HG02981 (cell line): ENCODE data around the gene PDE4C.

Experiments used
- ATAC-seq: cut with Tn5 transposase; IDR thresholded peaks from one replicate; pipeline ENCODE4 v1.9.1; 2021; ENCODE audit warnings: mild to moderate bottlenecking, moderate library complexity; ENCODE audit not compliant: unreplicated experiment

Gene PDE4C

GRCh38 chr19:18225702-18226468 lies at the start of gene PDE4C:
Gene PDE4C, minus strand, starts transcription at chr19:18226438. Its CDS starts 23 bp downstream, at chr19:18226415.
- ATAC-seq: no peak

DNA sequence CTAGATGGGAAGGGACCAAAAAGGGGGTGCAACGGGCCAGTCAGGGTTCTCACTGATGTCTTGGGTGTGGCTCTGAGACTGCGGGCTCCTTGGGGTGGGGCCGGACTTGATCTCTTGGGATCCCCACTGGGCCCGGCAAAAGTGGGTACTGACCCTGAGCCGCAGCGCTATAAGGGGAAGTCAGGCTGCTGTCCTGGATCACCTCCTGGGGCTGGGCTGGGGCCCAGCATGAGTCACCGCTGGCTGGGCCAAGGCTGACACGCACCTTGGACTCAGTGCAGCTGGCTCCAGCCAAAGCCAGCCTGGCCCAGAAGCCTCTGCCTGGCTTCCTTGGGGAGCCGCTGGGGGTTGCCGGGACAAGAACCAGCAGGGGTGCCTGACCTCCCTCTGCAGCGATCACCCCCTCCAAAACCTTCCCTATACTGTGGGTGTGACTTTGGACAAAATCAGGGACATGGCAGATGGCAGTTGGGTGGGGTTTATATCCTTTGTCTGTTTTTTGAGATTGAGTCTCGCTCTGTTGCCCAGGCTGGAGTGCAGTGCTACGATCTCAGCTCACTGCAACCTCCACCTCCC lies 48.6 kb upstream of the PDE4C start:
- no peak for ATAC-seq

DNA sequence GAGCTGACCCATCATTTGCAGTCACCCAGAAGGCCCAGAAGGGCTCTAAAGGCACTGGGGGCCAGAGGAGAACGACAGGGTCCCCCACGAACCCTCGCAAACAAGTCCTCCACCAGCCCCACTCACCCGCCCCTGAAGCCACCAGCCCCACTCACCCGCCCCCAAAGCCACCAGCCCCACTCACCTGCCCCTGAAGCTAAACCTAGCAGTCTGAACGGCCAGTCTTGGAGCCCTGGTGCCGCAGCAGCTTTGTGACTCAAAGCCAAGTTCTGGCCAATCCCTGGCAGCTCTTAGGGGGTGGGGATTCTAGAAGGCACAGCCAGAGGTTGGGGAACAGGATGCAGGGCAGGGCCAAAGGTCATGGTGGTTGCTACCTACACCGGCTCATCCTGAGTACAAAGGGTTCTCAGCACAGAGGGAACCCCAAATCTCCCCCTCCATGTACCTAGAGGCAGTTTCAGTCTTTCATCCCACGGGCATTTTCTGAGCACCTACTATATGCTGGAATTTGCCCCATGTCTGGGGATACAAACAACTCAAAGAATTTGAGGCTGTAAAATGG lies 48.1 kb upstream of the PDE4C start, which contains the start of gene IQCN:
Gene IQCN (minus strand): TSS at position 234 of the 562 bp plus-strand sequence. CDS start 4,974 bp downstream, outside the sequence.
- ATAC-seq: no peak

DNA sequence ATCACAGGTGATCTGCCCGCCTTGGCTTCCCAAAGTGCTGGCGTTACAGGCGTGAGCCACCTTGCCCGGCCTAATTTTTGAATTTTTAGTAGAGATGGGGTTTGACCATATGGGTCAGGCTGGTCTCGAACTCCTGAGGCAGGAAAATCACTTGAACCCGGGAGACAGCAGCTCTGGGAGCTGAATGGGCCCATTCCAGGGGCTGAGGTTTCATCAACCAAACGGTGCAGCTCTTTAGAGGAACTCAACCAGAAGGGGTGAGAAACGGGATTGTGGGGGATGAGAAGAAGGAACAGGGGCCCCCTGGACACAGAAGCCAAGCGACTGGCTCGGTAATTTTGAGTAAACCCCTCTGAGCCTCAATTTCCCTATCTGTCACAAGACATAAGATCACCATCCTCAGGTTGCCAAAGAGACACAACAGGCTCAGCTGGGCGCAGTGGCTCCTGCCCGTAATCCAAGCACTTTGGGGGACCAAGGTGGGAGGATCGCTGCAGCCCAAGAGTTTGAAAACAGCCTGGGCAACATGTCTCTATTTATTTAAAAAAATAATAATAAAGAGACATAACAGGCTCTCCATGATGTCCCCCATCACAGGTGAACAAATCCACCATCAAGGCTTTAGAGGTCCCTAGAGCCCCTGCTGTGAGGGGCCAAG lies 47.5 kb upstream of the PDE4C start:
- no peak for ATAC-seq

DNA sequence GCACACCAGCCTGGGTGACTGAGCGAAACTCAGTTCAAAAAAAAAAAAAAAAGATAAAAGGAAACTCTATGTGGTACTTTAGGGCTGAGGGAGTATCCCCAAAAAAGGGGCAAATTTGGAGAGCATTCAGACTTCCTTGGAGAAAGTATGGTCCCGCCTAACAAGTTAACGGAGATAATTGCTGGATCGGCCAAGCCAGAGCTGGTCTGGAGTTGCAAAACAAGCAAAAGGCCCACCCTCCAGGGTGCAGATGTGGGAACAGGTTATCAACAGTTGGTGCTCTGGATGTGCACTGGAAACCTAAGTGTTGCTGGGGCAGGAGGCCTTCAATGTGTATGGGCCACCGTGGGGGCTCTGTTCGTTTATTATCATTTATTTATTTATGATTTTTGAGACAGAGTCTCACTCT lies 45.2 kb upstream of the PDE4C start:
- ATAC-seq: no peak

GRCh38 chr19:18270326-18270725 lies 44.1 kb upstream of the PDE4C start:
- no peak for ATAC-seq

- no peak for ATAC-seq
These were observed 43.0 kb upstream of the PDE4C start for GRCh38 chr19:18269070-18269723.

DNA sequence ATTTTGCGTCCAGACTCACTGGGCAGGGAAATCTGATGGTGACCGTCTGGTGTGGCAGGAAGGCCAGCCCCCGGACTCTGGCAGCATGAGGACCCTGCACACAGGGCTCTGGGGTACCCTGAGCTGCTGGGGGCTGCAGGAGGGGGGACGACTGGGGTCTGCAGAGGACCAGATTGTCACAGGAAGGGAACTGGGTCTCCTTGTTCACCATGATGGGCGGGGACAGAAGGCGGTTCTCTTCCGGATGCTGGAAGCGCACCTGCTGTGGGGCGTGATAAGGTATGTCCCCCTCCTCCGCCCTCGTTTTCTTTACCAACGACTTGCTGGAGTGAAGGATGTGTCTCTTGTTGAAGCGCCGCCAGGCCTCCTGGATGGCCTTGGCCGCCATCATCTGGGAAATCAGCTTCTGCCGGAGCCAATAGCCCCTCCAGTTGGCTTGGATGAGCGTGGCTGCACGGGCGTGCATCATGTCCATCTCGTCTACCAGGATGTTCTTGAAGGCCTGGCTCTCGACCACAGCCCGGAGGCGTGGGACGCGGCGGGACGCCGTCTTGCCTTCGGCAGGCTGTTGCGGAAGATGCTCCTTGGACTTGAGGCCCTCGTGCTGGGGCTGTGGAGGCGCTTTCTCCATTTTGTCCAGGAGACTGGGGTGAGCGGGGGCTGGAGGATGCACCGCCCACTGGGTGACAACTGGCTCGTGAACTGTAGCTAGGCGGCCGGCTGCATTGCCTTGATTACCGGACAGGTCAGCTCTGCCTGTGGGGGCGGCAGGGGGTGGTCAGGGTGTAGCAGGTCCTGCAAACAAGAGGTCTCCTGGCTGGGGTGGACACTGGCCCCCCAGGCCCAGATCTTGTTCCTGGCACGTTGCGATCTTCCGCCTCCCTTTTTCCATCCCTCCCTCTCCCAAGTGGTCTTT lies 40.8 kb upstream of the PDE4C start:
- ATAC-seq: no peak

- ATAC-seq: no peak
These were observed 39.3 kb upstream of the PDE4C start for GRCh38 chr19:18265582-18265981.

- no peak for ATAC-seq
These were observed 38.8 kb upstream of the PDE4C start for GRCh38 chr19:18264971-18265540.

DNA sequence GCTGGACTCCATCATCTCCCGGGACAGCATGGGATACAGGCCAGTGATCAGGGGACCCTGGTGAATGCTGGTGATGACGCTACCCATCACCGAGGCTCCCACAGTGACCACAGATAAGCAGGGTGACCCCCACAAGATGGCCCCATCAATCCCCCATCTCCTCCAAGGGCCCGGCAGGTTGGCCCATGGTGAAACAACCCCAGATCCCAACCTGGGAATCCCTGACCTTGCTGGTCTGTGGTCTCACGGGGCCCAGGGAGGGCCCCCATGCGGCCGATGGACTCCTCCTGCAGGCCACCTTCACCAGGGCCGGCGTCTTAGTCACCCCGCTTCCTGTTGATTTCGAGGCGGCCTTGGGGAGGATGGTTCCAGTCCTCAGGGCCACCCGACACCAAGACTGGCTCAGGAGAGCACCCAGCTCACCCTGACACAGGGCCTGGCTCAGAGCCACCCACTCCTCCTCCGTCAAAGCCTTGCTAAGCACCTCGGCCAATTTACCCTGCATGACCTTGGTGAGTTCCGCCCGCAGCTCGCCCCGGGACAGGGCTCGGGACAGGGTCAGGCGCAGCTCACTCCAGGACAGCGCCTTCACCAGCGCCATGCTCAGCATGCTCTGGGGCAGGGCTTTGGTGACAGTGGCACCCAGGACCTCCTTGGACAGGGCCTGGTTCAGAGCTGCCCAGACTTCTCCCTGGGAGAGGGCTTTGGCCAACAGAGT lies 38.1 kb upstream of the PDE4C start:
- ATAC-seq: no peak

GRCh38 chr19:18263324-18264136 lies 37.3 kb upstream of the PDE4C start:
- no peak for ATAC-seq

DNA sequence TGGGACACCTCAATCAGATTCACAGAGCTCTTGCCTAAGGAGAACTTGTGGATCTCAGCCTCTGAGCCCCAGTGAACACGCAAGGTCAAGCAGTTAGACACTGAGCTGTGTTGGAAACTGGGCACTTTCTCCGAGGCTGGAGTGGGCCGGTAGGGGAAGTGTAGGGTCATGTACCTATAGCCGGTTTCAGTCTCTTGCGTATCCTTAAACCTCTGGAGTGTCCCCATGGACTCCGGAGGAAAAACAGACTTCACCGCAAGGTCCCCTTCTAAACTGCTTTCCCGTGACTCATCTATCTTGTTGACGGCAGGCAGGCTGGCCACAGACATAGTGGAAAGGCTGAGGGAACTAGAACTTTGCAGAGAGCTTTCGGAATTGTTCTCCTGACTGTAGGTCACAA lies 36.7 kb upstream of the PDE4C start:
- no peak for ATAC-seq

DNA sequence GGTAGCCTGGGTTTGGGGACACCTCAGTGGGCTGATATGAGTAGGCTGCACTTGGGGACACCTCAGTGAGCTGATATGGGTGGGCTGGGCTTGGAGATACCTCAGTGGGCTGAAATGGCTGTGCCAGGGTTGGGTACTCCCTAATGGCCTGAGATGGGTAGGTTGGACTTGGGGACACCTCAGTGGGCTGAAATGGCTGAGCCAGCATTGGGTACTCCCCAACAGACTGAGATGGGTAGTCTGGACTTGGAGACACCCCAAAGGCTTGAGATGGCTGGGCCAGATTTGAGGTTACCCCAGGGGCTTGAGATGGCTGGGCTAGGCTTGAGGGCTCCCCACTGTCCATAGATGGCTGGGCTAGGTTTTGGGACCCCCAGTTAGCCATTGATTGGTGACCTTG lies 35.9 kb upstream of the PDE4C start:
- ATAC-seq: no peak

- no peak for ATAC-seq
These were observed 35.2 kb upstream of the PDE4C start for GRCh38 chr19:18261474-18261873.

DNA sequence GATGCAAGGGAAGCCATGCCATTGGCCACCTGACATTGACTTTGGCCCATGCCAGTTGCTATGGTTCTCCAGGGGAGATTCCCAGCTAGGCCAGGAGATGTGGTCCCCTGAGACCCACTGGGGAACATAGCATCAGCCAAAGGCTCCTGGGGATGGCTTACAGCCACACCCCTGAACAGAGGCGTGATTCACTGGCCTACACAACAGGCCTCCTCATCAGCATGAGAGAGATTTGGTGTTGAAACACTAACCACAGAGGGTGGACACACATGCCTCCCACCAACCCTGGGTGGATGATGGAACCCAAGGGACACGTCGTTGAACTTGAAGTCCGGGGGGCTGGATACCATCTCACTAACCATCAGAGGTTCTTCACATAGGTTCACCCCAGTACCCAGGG lies 33.7 kb upstream of the PDE4C start:
- ATAC-seq: no peak

- ATAC-seq: no peak
These were observed 31.5 kb upstream of the PDE4C start for GRCh38 chr19:18257503-18258470.
